Inflammatory macrophage treated with lipopolysaccharide for 4 hours (primary cell): ENCODE results near the gene DSTN.

Source experiments
- DNase-seq: peaks from one replicate; pipeline ENCODE4 v3.0.0-alpha.2; 2020

Gene DSTN

GRCh38 chr20:17584689-17585088 is 14.8 kb downstream of the DSTN start:
- DNase-seq = no peak

- no peak for DNase-seq
These were observed 16.4 kb downstream of the DSTN start for GRCh38 chr20:17586250-17586649.

- DNase-seq = no peak
These were observed 17.3 kb downstream of the DSTN start for GRCh38 chr20:17587148-17587547.

GRCh38 chr20:17587824-17588223 is 17.9 kb downstream of the DSTN start:
- no peak for DNase-seq

- DNase-seq = no peak
These were observed 19.4 kb downstream of the DSTN start for GRCh38 chr20:17589161-17589834.

- DNase-seq = no peak
These were observed 20.4 kb downstream of the DSTN start for GRCh38 chr20:17590245-17590644.

GRCh38 chr20:17593902-17594301 is 24.0 kb downstream of the DSTN start:
- no peak for DNase-seq

- DNase-seq = no peak
These were observed 24.6 kb downstream of the DSTN start for GRCh38 chr20:17594443-17594842.

- DNase-seq = no peak
These were observed 26.0 kb downstream of the DSTN start for GRCh38 chr20:17595856-17596255.

- DNase-seq = no peak
These were observed 28.2 kb downstream of the DSTN start for GRCh38 chr20:17598013-17598550.

- DNase-seq = no peak
These were observed 32.1 kb downstream of the DSTN start for GRCh38 chr20:17601957-17602356.

GRCh38 chr20:17602493-17602892 is 32.6 kb downstream of the DSTN start:
- DNase-seq = no peak

GRCh38 chr20:17605131-17605660 is 35.3 kb downstream of the DSTN start:
- no peak for DNase-seq

- DNase-seq = no peak
These were observed 36.1 kb downstream of the DSTN start for GRCh38 chr20:17606001-17606400.

GRCh38 chr20:17608701-17609497 is 39.0 kb downstream of the DSTN start:
- no peak for DNase-seq

- no peak for DNase-seq
These were observed 40.0 kb downstream of the DSTN start for GRCh38 chr20:17609811-17610377.

- DNase-seq = no peak
These were observed 40.9 kb downstream of the DSTN start for GRCh38 chr20:17610566-17611289.

- no peak for DNase-seq
These were observed 41.3 kb downstream of the DSTN start for GRCh38 chr20:17611290-17611539.

GRCh38 chr20:17611540-17612286 is 41.8 kb downstream of the DSTN start:
- no peak for DNase-seq

- DNase-seq = no peak
These were observed 42.6 kb downstream of the DSTN start for GRCh38 chr20:17612287-17612991.

- no peak for DNase-seq
These were observed 43.1 kb downstream of the DSTN start for GRCh38 chr20:17612992-17613327.
